Stimulated activated CD8-positive, alpha-beta memory T cell treated with anti-CD3 and anti-CD28 coated beads, Interleukin-2, amount 100 ng/mL, for 48 hours (primary cell): Measurements from ENCODE around the gene CFAP410.

Experiments used
- DNase-seq, 2 donors: peaks; one replicate each; pipeline ENCODE4 v3.0.0-alpha.2; 2020; ENCODE audit warnings: low read depth in 2 of 2

The CFAP410 gene

DNA sequence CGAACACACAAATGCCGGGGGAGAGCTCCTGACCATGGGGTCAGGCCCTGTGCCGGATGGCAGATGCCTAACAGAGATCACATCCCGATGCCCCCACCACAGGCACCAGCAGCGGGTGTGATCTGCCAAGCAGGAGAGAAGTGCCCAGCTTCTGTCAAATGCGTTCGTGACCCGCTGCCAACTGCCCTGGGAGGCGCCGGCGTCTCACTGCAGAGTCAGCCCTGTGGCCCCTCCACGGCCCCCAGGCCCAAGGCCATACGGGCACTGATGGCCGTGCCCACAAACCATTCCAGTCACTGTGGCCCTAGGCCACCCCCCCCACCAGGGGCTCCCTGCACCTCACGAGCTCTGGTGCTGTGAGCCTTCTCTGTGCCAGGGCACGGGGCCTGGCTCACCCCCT is 8.0 kb downstream of the CFAP410 start:
- no peak for DNase-seq

- no peak for DNase-seq
Measured at GRCh38 chr21:44330698-44331097, 8.5 kb downstream of the CFAP410 start.

DNA sequence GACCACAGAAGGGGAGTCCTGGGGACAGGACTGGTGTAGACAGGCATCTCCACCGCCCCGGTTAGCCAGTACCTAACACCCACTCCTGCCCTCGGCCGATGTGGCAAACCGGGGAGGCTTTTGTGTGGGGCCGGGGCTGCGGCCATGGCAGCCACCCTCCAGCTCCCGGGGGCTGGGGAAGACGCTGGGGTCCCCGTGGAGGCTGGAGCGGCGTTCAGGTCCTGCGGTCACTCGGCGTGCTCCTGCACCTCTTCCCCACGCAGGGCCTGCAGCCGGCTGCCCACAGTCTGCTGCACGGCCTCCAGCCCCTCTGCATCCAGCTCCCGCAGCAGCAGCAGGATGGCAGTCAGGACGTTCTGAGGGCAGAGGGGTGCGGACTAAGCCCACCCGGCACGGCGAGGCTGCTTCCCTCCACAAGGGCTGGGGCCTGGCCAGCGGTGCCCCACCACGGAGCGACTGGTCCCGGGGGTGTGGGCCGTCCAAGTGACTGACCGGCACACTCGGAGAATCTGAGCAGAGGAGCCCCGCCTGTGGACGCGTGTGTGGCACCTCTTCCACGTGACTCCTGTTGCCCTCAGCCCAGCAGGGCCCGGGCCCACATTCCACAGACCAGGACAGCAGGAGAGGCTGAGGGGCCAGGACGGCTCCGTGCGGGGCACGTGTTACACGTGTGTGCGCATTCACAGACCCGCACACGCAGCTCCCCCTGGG is 9.1 kb downstream of the CFAP410 start:
- no peak for DNase-seq

DNA sequence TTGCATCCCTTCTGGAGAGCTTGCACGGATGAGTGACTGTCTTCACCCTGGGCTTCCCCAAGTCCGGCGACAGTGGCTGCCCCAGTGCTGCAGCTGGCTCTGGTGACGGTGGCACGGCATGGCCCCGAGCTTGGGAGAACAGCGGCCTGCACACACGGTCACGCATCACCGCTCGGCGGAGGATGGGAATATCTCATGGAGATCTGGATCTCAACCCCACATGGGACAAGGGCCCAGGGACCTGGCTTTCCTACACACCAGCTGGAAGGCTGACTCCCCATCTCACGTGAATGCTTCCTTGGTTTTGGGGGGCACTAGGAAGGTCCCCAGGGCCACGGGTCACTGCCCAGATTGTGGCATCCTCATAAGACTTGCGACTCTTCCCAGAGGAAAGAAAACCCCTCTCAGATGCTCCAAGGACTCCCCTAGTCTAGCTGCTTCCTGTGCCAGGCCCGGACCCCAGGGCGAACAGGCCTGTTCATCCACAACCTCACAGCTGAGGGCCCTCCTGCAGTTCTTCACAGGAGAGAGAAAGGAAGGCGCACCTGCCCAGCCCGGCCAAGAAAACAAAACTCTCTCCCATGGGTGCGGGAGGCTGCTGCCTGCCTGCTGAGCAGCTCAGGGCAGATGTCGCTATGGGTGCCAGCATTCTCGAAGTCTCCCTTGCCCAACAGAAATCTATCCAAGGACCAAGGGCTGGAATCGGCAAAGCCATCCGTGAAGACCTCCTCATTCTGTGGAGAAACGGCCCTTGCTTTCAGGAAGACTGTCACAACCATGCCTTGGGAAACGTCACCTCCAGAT is 9.9 kb downstream of the CFAP410 start:
- DNase-seq = no peak

DNA sequence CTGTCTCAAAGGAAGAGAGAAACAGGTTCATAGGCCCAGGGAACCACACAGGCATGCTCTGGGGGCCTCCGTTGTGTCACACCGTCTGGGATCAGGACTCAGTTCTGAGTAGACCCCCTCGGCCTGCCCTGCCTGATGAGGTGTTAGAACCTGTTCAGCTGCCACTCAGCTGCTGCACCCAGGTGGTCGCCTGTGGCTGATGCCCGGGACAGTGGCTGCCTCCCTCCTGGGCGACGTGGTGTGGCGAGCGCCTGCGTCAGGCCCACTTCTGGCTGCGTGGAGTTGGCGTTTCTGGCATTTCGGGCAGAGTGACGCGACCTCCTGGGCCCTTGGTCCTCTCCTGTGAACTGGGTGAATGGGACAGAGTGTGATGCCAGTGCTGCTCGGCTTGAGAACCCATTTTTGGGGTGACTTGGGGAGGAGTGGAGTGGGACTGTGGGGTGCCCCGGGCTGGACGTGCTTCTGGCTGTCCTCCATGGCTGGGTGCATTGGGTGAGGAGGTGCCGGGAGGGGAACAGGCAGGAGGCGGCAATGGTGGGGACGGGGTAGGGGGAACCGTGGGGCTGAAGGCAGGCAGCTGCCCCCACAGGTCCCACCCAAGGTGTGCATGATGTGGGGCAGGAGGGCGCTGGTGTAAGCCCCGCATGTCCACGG is 10.8 kb downstream of the CFAP410 start:
- DNase-seq = no peak

DNA sequence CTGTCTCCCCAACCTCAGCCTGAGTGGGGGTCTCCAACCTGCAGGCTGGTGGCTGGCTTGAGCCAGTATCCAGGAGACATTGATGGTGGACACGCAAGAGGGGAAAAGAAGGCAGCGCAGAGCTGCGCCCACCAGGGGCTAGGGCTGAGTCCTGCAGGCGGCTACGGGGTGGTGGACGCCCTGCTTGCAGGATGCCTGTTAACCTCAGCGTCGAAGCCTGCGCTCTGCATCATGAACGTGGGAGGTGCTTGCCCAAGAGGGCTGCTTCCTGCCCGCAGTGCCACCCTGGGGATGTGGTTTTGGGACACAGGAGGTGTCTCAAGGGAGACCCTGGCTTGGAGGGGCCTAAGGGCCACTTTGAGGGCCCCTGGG is 11.6 kb downstream of the CFAP410 start:
- DNase-seq = no peak

DNA sequence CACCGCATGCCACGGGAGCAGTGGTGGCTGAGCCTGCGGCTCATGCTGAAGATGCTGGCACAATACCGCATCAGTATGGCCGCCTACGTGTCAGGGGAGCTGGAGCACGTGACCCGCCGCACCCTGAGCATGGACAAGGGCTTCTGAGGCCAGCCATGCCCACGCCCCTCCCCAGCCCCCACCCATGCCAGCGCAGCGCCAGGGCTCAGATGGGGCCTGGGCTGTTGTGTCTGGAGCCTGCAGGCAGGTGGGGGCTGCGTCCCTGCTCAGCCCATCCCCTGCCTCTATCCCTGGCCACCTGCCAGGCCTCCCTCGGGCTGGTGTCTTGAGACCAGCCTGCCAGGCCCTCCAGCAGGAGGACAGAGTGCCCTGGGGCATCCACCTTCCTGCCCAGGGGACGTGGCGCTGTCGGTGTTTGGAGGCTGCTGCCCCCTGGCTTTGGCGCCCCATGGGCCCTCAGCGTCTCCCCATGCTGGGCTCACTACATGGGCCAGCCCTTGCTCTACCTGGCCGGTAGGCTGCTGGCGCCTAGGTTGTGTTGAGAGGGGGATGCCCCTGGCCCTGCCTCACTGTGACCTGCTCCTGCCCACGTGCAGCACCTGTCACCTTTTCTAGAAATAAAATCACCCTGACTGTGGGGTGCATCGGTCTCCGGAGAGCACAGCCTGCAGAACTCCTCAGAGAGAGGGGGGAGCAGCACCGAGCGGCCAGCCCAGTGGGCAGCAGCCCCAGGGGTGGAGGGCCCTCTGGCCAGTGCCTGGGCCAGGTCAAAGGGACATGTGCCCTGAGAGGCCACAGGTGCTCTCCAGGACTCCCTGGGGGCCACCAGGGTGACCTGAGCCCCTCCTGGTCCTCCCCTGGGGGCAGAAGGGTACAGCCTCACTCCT is 12.2 kb downstream of the CFAP410 start:
- no peak for DNase-seq

DNA sequence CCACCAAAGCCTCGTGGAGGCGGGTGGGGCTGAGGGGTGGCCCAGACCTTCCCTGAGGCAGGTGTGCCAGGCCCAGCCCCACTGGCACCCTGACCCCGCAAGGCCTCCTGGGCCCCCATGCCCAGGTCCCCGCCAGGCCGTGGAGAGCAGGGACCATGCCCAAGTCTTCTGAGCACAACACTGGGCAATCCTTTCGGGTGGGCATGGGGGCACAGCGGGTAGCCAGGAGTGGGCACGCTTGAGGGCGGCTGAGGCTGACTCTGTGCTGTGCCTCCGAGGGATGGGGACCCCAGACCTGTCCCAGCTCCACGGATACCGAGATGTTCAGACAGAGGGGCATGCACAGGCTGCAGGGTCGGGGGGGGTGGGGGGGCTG is 12.9 kb downstream of the CFAP410 start:
- DNase-seq = no peak

- DNase-seq = no peak
Measured at GRCh38 chr21:44325386-44326271, 13.6 kb downstream of the CFAP410 start.

DNA sequence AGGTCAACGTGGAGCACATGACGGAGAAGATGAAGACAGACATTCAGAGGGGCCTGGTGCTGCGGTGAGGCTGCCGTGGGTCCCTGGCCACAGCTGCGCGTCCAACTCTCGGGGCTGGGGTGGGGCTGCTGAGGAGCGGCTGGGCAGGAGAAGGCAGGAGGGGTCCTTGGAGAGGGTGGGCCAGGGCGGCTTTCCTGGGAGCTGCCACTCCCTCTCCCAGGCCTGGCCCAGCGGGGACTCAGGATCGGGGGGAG is 14.4 kb downstream of the CFAP410 start:
- no peak for DNase-seq

DNA sequence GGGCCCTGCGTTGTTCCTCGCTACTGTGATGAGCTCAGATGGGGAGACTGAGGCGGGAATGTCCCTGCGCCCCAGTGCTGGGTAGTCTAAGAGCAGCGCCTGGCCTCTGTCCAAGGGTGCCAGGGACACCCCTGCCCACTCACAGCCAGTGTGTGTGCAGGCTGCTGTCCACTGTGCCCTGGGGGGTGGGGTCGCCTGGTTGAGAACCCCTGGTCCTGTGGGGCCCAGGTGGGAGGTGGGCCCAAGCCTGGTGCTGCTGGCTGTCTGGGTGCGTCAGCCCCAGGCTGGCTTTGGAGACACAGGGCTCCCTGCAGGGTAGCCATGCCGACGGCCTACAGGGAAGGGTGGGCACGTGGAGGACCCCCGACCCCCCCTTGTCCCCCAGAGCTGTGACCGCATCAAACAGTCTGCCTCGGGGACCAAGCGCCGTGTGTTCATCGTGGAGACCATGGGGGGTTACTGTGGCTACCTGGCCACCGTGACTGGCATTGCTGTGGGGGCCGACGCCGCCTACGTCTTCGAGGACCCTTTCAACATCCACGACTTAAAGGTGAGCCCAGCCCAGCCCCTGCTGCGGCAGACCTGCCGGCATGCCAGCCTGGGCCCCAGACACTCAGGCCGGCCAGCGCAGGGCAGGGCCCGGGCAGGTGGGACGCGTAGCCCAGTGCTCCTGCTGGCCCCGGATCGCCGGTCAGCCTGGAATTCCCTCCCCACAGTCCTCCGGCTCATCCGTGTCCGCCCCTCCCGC is 14.9 kb downstream of the CFAP410 start:
- no peak for DNase-seq

GRCh38 chr21:44323591-44323990 is 15.6 kb downstream of the CFAP410 start:
- DNase-seq = no peak

DNA sequence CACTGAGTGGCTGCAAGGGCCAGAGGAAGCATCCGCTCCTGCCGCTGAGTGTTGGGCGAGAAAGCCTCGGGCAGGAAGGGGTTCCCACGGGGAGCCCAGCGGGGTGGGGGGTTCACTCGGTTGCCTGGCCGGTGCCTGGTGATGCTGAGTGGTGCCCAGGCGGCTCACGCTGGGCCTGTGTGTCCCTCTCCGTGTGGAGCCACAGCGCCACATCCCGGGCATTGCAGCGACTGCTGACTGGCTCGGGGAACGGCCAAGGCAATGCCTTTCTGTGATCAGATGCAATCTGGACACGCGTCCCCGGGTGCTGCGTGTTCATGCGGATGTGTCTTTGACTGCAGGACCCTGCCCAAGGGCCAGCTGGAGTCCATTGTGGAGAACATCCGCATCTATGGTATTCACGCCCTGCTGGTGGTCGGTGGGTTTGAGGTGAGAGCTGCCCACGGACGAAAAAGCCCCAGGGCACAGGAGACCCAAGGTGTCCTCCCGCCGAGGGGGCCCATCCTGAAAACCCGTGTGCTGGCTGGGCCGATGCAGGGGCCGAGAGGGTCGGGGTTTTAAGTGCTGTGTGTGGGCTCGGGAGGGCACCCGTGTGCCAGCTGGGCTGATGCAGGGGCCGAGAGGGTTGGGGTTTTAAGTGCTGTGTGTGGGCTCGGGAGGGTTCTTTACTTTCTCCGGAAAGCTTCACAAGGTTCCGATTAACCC is 16.4 kb downstream of the CFAP410 start:
- DNase-seq = no peak

GRCh38 chr21:44321846-44322450 is 17.2 kb downstream of the CFAP410 start:
- DNase-seq = no peak

DNA sequence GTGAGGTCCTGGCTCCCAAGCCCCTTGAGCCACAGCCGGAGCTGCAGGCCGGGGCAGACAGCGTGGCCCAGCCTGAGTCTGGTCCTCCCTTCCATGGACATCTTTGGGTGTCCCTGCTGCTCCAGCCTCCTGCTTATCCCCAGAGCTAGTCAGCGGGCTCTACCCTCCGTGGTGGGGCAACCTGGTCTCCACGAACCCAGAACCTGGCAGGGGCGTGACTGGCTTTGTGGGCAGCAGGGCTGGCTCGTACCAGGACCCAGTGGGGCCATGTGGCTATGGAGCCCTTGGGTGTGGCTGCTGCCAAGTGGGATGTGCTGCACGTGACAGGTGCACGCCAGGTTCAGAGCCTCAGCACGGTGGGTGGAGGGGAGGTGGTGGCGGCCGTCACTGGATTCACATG is 18.3 kb downstream of the CFAP410 start:
- no peak for DNase-seq

GRCh38 chr21:44319407-44320065 is 19.7 kb downstream of the CFAP410 start:
- DNase-seq = no peak

GRCh38 chr21:44318489-44319285 is 20.5 kb downstream of the CFAP410 start:
- DNase-seq = no peak

DNA sequence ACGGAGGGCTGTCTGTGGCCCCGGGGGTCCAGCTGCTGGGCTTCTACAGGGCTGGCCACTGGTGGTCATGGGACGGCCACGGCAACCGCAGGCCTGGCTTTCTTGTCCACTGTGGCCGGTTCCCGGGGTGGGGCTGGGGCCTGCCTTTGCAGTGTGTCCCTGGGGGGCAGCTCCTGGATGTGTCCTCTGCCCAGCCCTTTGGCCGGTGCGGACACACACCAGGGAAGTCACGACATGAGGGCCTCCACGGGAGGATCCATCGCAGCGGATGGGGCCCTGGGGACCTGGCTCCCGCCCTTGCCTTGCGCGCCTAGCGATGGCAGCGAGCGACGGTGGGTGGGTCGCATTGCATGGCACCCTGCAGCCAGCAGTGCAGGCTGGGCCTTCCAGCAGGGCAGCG is 21.3 kb downstream of the CFAP410 start:
- DNase-seq = no peak
